Neural progenitor cell (in vitro differentiated cells): ENCODE results near the gene EPHA10.

Source experiments
- EZH2 ChIP-seq: fragments of 200-600 bp; sonication (generic); IDR thresholded peaks from 2 replicates; pipeline ENCODE4 v1.6.1; 2017; ENCODE audit warnings: antibody characterized with exemption, mild to moderate bottlenecking, moderate library complexity
- EZH2phosphoT487 ChIP-seq: fragments of 200-600 bp; sonication (generic); IDR thresholded peaks from 2 replicates; pipeline ENCODE4 v1.6.1; 2017; ENCODE audit warnings: antibody characterized with exemption
- TF ChIP-seq, protein P1 (sequence below): fragments of 200-600 bp; sonication (generic); IDR thresholded peaks from 2 replicates; pipeline ENCODE4 v1.5.1; 2017; ENCODE audit warnings: antibody characterized with exemption, mild to moderate bottlenecking

GRCh38 chr1:37741662-37742061, 23.3 kb downstream of the EPHA10 start:
- no peak for TF ChIP-seq EZH2phosphoT487
- TF ChIP-seq, protein P1, sequence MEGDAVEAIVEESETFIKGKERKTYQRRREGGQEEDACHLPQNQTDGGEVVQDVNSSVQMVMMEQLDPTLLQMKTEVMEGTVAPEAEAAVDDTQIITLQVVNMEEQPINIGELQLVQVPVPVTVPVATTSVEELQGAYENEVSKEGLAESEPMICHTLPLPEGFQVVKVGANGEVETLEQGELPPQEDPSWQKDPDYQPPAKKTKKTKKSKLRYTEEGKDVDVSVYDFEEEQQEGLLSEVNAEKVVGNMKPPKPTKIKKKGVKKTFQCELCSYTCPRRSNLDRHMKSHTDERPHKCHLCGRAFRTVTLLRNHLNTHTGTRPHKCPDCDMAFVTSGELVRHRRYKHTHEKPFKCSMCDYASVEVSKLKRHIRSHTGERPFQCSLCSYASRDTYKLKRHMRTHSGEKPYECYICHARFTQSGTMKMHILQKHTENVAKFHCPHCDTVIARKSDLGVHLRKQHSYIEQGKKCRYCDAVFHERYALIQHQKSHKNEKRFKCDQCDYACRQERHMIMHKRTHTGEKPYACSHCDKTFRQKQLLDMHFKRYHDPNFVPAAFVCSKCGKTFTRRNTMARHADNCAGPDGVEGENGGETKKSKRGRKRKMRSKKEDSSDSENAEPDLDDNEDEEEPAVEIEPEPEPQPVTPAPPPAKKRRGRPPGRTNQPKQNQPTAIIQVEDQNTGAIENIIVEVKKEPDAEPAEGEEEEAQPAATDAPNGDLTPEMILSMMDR, result no peak
- TF ChIP-seq EZH2, result no peak
